Tibial nerve (tissue), 4 donors: Measurements from ENCODE around the gene ADGRL4. TPM values are rescaled to one million over a fixed set of nuclear protein-coding genes. Genes with fewer than 3 reads are reported as not detected.

Experiments used
- DNase-seq, 2 donors: peaks; one replicate each; pipeline ENCODE4 v3.0.0-alpha.2; 2019; ENCODE audit warnings: low spot score in 2 of 2
- H3K27ac ChIP-seq, 4 donors: fragments of 200-600 bp; sonication (generic) in 3 of 4; one replicate each; pipeline ENCODE4 v1.5.1; 2017 to 2019; ENCODE audit warnings: mild to moderate bottlenecking in 1 of 4
- H3K27me3 ChIP-seq, 2 donors: fragments of 200-600 bp; sonication (generic) in 1 of 2; one replicate each; pipeline versions ENCODE4 v1.5.1 to v1.6.0; 2017 to 2019
- H3K36me3 ChIP-seq, 3 donors: fragments of 200-600 bp; sonication (generic); one replicate each; pipeline ENCODE4 v1.5.1; 2018 to 2019
- H3K4me1 ChIP-seq, 4 donors: fragments of 200-600 bp; sonication (generic) in 3 of 4; one replicate each; pipeline ENCODE4 v1.5.1; 2017 to 2019
- H3K4me3 ChIP-seq, 4 donors: fragments of 200-600 bp; sonication (generic) in 3 of 4; one replicate each; pipeline ENCODE4 v1.5.1; 2017 to 2019; ENCODE audit warnings: mild to moderate bottlenecking in 1 of 4, moderate library complexity in 1 of 4
- H3K9me3 ChIP-seq, 4 donors: fragments of 200-600 bp; sonication (generic) in 3 of 4; one replicate each; pipeline ENCODE4 v1.5.1; 2017 to 2019
- EP300 ChIP-seq, 2 donors: sonication (generic); formaldehyde crosslinking; IDR thresholded peaks; one replicate each; pipeline ENCODE4 v1.6.1; 2017; ENCODE audit warnings: antibody characterized with exemption in 2 of 2, mild to moderate bottlenecking in 1 of 2
- POLR2A ChIP-seq, 2 donors: fragments of 450-650 bp; IDR thresholded peaks; one replicate each; pipeline ENCODE4 v1.6.1; 2017; ENCODE audit warnings: antibody characterized with exemption in 2 of 2, mild to moderate bottlenecking in 2 of 2, moderate library complexity in 2 of 2
- WGBS, 2 donors: methylation state at CpG; one replicate each; pipeline ENCODE4 v1.1.5; 2018; 5-methylcytosine and 5-hydroxymethylcytosine counted together
- total RNA-seq, 4 donors: library from RNA; depleted of rRNA; stranded (reverse); fragments of >200 nt; gene quantifications; one replicate each; pipeline ENCODE4 v1.1.0, GENCODE V29; 2016
- TF ChIP-seq, protein P1 (sequence below), 5 experiments: fragments of 200-600 bp in 3 of 5; fragments of 450-650 bp in 2 of 5; sonication (generic) in 3 of 5; IDR thresholded peaks; one replicate each; pipeline ENCODE4 v1.5.1; 2016 to 2019; ENCODE audit warnings: antibody characterized with exemption in 5 of 5, mild to moderate bottlenecking in 3 of 5, moderate library complexity in 2 of 5

ADGRL4 gene
- total RNA-seq, 4 donors from 2014 or later = 17.0 to 54.0 (median 33.5) TPM

DNA sequence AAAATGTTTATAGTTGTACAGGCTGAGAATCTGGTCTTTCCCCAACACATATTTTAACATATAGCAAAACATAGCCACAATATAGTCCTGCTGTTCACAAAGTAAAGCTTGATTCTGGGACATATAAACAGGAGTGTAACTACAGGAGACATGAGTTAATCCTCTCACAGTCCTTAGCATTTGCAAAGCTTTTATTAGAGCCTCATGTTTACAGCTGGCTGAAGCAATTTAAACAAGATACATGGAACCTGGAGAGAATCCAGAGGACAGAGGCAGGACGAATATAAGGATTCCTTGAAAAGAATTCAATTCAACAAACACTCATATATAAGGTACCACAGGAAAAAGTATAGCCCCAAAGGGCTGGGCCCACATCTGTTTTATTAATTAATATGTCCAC lies 163.4 kb downstream of the ADGRL4 start:
- Histone ChIP-seq H3K4me3 (no peak overlapping the region), H3K27me3 (no peaks in the 10 kb centered on the region), H3K36me3 (no peaks in the 10 kb centered on the region), H3K27ac (no peak overlapping the region), H3K4me1 (peaks cover 0 to 16% (median 0%) of the 10 kb centered on the region in 4 donors), H3K9me3 (no peaks in the 10 kb centered on the region)
- TF ChIP-seq POLR2A (IDR thresholded peaks at IDR 0.05) = no peak
- no peak for TF ChIP-seq EP300 (IDR thresholded peaks at IDR 0.05)
- TF ChIP-seq, protein P1, sequence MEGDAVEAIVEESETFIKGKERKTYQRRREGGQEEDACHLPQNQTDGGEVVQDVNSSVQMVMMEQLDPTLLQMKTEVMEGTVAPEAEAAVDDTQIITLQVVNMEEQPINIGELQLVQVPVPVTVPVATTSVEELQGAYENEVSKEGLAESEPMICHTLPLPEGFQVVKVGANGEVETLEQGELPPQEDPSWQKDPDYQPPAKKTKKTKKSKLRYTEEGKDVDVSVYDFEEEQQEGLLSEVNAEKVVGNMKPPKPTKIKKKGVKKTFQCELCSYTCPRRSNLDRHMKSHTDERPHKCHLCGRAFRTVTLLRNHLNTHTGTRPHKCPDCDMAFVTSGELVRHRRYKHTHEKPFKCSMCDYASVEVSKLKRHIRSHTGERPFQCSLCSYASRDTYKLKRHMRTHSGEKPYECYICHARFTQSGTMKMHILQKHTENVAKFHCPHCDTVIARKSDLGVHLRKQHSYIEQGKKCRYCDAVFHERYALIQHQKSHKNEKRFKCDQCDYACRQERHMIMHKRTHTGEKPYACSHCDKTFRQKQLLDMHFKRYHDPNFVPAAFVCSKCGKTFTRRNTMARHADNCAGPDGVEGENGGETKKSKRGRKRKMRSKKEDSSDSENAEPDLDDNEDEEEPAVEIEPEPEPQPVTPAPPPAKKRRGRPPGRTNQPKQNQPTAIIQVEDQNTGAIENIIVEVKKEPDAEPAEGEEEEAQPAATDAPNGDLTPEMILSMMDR (IDR thresholded peaks at IDR 0.05) = no peak
- DNase-seq = no peak
- WGBS, 2 donors = 55 to 64% methylated on average over 1 of the region's 1 CpG

DNA sequence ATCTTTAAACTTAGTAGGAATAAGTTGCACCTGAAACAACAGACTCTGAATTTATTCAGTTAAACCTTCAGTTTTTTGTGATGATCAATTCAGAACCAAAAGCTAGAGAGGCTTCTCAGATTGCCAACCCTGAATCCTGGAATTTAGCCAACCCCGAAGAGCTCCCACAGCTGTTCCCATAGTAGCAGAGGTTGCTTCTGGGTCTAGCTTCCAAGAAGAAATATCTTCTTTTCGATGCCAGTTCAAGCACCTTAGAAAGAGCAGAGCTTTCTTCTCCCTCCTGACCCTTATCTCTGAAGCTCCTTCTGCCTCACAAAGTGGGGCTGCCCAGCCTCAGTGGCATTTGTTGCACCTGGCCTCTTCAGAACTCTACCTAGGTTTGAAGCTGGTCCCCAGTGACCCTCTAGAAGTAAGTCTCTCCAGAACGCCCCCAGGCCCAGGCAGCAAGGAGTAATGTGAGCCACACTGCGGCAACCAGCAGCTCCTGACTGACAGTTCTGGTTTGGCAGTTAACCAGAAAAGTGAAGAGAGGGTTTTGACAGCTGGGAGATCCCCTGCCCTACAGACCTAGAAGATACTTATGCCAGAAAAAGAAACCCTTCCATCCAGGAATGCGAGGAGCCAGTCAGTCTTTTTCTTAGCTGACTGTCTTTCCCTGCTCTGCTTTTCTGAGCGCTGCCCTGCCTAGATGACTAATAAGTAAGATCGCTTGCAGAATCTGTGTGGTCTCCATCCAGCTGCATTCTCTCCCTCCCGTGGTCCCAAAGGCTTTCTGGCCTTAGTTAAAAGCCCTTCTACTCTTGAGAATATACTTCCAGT lies 165.9 kb downstream of the ADGRL4 start:
- 30 to 38% methylated on average over 8 of the region's 8 CpGs for WGBS, 2 donors

More for the DNA sequence above, 165.9 kb downstream of the ADGRL4 start:
- Histone ChIP-seq H3K36me3 (no peaks in the 10 kb centered on the region), H3K4me1 (peaks cover 0 to 25% (median 0%) of the 10 kb centered on the region in 4 donors), H3K4me3 (no peak overlapping the region), H3K9me3 (no peaks in the 10 kb centered on the region), H3K27me3 (no peaks in the 10 kb centered on the region), H3K27ac (no peak overlapping the region)
- TF ChIP-seq POLR2A (IDR thresholded peaks at IDR 0.05) (no peak), EP300 (IDR thresholded peaks at IDR 0.05) (no peak)
- TF ChIP-seq, protein P1 (IDR thresholded peaks at IDR 0.05) = no peak
- peak in 1 of 2 donors; percentile 8 for DNase-seq
